OCI-LY1 (cell line): ENCODE measurements around the gene PRKCA.

Experiments
- H2AFZ ChIP-seq: fragments of 200-600 bp; sonication (generic), shearing (Covaris generic); 2 replicates; pipeline ENCODE4 v1.6.0; 2014; ENCODE audit warnings: antibody characterized with exemption, mild to moderate bottlenecking, low read length
- H3F3A ChIP-seq: fragments of 200-600 bp; sonication (generic), shearing (Covaris generic); 2 replicates; pipeline ENCODE4 v1.6.0; 2014; ENCODE audit warnings: mild to moderate bottlenecking, antibody characterized with exemption, low read length, moderate library complexity; ENCODE audit not compliant: insufficient read depth
- H3K27ac ChIP-seq: fragments of 200-600 bp; sonication (generic); 2 replicates; pipeline ENCODE4 v1.5.1; 2014; ENCODE audit warnings: low read length, mixed run types, mild to moderate bottlenecking, low read depth; ENCODE audit not compliant: poor library complexity, severe bottlenecking
- H3K27me3 ChIP-seq: fragments of 200-600 bp; sonication (generic); 2 replicates; pipeline ENCODE4 v1.6.0; 2014; ENCODE audit warnings: antibody characterized with exemption, mild to moderate bottlenecking, low read length, moderate library complexity; ENCODE audit not compliant: insufficient read depth
- H3K36me3 ChIP-seq: fragments of 200-600 bp; sonication (generic); 2 replicates; pipeline ENCODE4 v1.6.1; 2014; ENCODE audit warnings: mild to moderate bottlenecking, antibody characterized with exemption, low read length, moderate library complexity, mixed read lengths; ENCODE audit not compliant: insufficient read depth
- H3K4me1 ChIP-seq: fragments of 200-600 bp; sonication (generic); 2 replicates; pipeline ENCODE4 v1.5.1; 2014; ENCODE audit warnings: mild to moderate bottlenecking, low read length, moderate library complexity; ENCODE audit not compliant: insufficient read depth, severe bottlenecking
- H3K4me2 ChIP-seq: fragments of 200-600 bp; sonication (generic), shearing (Covaris generic); 2 replicates; pipeline ENCODE4 v1.6.1; 2014; ENCODE audit warnings: low read length
- H3K4me3 ChIP-seq: fragments of 200-600 bp; sonication (generic); 2 replicates; pipeline ENCODE4 v1.5.1; 2014; ENCODE audit warnings: low read length, low read depth, mild to moderate bottlenecking, mixed read lengths; ENCODE audit not compliant: poor library complexity, severe bottlenecking
- H3K79me2 ChIP-seq: fragments of 200-600 bp; shearing (Covaris generic); 2 replicates; pipeline ENCODE4 v1.6.1; 2016; ENCODE audit warnings: mixed run types, low read length, mixed read lengths; ENCODE audit not compliant: insufficient read depth
- H3K9ac ChIP-seq: fragments of 200-600 bp; sonication (generic), shearing (Covaris generic); 2 replicates; pipeline ENCODE4 v1.6.1; 2014; ENCODE audit warnings: mild to moderate bottlenecking, low read length, mixed read lengths
- H3K9me2 ChIP-seq: fragments of 200-600 bp; sonication (generic), shearing (Covaris generic); 2 replicates; pipeline ENCODE4 v1.6.1; 2014; ENCODE audit warnings: low read depth, mild to moderate bottlenecking, low read length, mixed read lengths
- H3K9me3 ChIP-seq: fragments of 200-600 bp; shearing (Covaris generic); 2 replicates; pipeline ENCODE4 v1.6.1; 2014; ENCODE audit warnings: low read length, mixed read lengths
- H4K20me1 ChIP-seq: fragments of 200-600 bp; sonication (generic), shearing (Covaris generic); 2 replicates; pipeline ENCODE4 v1.6.0; 2016; ENCODE audit warnings: mild to moderate bottlenecking, low read length; ENCODE audit not compliant: insufficient read depth
- CTCF ChIP-seq: fragments of 200-600 bp; sonication (generic), shearing (Covaris generic); IDR thresholded peaks from 2 replicates; pipeline ENCODE4 v1.5.1; 2017; ENCODE audit warnings: mild to moderate bottlenecking, antibody characterized with exemption, low read length, moderate library complexity, mixed read lengths
- EZH2 ChIP-seq: fragments of 200-600 bp; sonication (generic), shearing (Covaris generic); IDR thresholded peaks from 2 replicates; pipeline ENCODE4 v1.8.0; 2017; ENCODE audit warnings: borderline replicate concordance, mixed run types, mild to moderate bottlenecking, antibody characterized with exemption, low read length, moderate library complexity, mixed read lengths

The PRKCA gene

GRCh38 chr17:66507103-66507923, 204.9 kb downstream of the PRKCA start:
- H3K4me2 ChIP-seq, result no peak overlapping the region
- H3K9ac ChIP-seq, result no peak overlapping the region
- H3K79me2 ChIP-seq, result no peaks in the 10 kb centered on the region

DNA sequence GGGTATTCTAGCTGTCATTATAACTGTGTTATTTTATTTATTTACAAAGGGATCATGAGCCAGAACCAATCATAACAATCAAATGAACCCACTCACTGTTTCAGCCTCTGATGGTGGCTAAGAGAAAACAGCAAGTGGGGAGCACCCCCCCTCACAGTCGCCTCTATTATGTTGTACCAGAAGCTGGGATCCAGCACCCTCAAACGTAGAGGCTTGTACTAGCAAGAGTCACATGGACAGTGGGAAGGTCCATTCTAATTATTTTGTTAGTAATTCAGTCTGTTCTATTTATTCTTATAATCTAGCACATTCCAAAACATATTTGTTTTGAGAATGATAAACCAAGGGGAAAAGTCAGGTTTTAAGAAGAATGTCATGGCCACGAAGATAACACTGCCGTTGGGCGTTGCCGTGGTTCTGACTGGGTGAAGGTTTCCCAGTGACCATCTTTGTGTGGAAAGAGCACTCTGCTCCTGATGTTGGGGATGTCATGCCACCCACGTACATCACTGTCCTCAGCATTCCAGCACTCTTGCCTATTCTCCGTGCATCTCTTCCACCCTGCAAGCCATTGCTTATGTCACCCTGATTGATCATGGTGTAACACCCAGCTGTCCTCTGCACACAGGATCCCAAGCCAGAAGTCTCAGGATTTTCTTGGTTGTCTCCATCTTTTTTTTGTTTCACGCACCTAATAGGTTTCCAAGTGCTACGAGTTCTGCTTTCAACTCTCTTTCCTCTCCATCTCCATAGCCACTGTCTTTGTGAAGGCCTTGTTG, 205.8 kb downstream of the PRKCA start:
- no peak overlapping the region for H3K4me3 ChIP-seq
- H3K4me2 ChIP-seq, result no peak overlapping the region
- no peaks in the 10 kb centered on the region for H3K36me3 ChIP-seq
- TF ChIP-seq EZH2 (no peak), CTCF (no peak)
- H3K9ac ChIP-seq, result no peak overlapping the region
- H3K27me3 ChIP-seq, result no peaks in the 10 kb centered on the region
- no peaks in the 10 kb centered on the region for H3K9me3 ChIP-seq
- no peaks in the 10 kb centered on the region for H3F3A ChIP-seq
- no peaks in the 10 kb centered on the region for H3K79me2 ChIP-seq
- no peak overlapping the region for H2AFZ ChIP-seq
- peaks cover 30% of the 10 kb centered on the region for H3K4me1 ChIP-seq
- no peaks in the 10 kb centered on the region for H3K9me2 ChIP-seq
- H4K20me1 ChIP-seq, result no peaks in the 10 kb centered on the region
- no peak overlapping the region for H3K27ac ChIP-seq

More at GRCh38 chr17:66507103-66507923, 204.9 kb downstream of the PRKCA start:
- Histone ChIP-seq H2AFZ (no peak overlapping the region), H3K27ac (no peak overlapping the region), H3F3A (no peaks in the 10 kb centered on the region), H3K36me3 (no peaks in the 10 kb centered on the region), H3K9me3 (no peaks in the 10 kb centered on the region), H3K4me1 (peaks cover 38% of the 10 kb centered on the region), H3K4me3 (no peak overlapping the region), H4K20me1 (no peaks in the 10 kb centered on the region), H3K27me3 (no peaks in the 10 kb centered on the region), H3K9me2 (no peaks in the 10 kb centered on the region)
- TF ChIP-seq CTCF (no peak), EZH2 (no peak)

DNA sequence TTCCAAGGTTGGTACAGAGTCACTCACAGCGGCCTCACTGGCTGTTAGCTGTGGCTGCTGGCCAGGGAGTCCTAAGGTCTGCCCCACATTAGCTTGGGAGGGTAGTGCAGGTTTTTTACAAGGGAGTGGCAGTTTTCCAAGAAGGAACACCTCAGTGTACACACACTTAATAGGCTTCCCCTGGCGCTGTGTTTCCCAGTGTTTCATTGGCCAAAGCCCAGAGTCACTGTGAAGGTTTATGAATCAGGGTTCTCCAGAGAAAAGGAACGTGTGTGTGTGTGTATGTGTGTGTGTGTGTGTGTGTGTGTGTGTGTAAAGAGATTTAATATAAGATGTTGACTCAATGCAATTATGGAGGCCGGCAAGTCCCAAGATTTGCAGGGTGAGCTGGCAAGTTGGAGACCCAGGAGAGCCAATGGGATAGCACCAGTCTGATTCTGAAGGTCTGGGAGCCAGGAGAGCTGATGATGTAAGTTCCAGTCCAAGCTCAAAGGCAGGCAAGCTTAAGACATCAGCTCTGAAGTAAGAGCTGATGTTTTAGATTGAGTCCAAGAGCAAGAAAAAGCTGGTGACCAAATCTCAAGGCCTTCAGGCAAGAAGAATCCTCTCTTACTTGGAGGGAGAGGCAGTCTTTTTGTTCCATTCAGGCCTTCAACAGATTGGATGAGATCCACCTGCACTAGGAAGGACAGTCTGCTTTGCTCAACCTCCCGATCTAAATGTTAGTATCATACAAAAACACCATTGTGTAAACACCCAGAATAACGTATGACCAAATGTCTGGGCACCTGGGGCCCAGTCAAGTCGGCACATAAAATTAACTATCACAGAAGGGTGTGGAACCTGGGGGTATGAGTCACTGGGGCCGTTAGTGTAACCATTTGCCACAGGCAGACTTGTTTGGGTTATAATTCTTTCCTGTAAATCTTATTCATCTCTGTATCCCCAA, 206.8 kb downstream of the PRKCA start:
- no peak overlapping the region for H3K27ac ChIP-seq
- H3K27me3 ChIP-seq, result no peaks in the 10 kb centered on the region
- H3K9me2 ChIP-seq, result no peaks in the 10 kb centered on the region
- H3K9ac ChIP-seq, result no peak overlapping the region
- no peak overlapping the region for H2AFZ ChIP-seq
- H3K79me2 ChIP-seq, result no peaks in the 10 kb centered on the region
- peaks cover 20% of the 10 kb centered on the region for H3K4me1 ChIP-seq
- no peaks in the 10 kb centered on the region for H4K20me1 ChIP-seq
- H3K9me3 ChIP-seq, result no peaks in the 10 kb centered on the region
- H3F3A ChIP-seq, result no peaks in the 10 kb centered on the region
- H3K36me3 ChIP-seq, result no peaks in the 10 kb centered on the region
- H3K4me2 ChIP-seq, result no peak overlapping the region
- no peak overlapping the region for H3K4me3 ChIP-seq
- TF ChIP-seq EZH2 (no peak), CTCF (no peak)
